ENCODE measurements around the gene SAP30.

SAP30 gene

GRCh38 chr4:173333658-173334084 lies 37.1 kb upstream of the SAP30 start:
- H3K27ac ChIP-seq (ENCODE audit: low read length), result peak overlapping the region; percentile 100
- peaks cover 88% of the 10 kb centered on the region for H3K79me2 ChIP-seq (ENCODE audit: insufficient read depth, low read length)
- TF ChIP-seq EZH2 (IDR thresholded peaks at IDR 0.05; ENCODE audit: borderline replicate concordance, low read depth, low read length, severe bottlenecking), result no peak
- TF ChIP-seq, protein P1, sequence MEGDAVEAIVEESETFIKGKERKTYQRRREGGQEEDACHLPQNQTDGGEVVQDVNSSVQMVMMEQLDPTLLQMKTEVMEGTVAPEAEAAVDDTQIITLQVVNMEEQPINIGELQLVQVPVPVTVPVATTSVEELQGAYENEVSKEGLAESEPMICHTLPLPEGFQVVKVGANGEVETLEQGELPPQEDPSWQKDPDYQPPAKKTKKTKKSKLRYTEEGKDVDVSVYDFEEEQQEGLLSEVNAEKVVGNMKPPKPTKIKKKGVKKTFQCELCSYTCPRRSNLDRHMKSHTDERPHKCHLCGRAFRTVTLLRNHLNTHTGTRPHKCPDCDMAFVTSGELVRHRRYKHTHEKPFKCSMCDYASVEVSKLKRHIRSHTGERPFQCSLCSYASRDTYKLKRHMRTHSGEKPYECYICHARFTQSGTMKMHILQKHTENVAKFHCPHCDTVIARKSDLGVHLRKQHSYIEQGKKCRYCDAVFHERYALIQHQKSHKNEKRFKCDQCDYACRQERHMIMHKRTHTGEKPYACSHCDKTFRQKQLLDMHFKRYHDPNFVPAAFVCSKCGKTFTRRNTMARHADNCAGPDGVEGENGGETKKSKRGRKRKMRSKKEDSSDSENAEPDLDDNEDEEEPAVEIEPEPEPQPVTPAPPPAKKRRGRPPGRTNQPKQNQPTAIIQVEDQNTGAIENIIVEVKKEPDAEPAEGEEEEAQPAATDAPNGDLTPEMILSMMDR (IDR thresholded peaks at IDR 0.05; ENCODE audit: borderline replicate concordance, extremely low read depth, low read length, poor library complexity, severe bottlenecking), result no peak
- H3K9ac ChIP-seq (ENCODE audit: low read depth, low read length), result peak overlapping the region; percentile 100
- peaks cover 51% of the 10 kb centered on the region for H3K36me3 ChIP-seq (ENCODE audit: insufficient read depth, low read length)
- peak overlapping the region; percentile 90 to 92 for H3K4me3 ChIP-seq (ENCODE audit: low read depth in 1 of 2, low read length in 2 of 2)
- peaks cover 37% of the 10 kb centered on the region for H4K20me1 ChIP-seq (ENCODE audit: insufficient read depth, low read length)
- peak overlapping the region; percentile 24 for H2AFZ ChIP-seq (ENCODE audit: low read depth, low read length)
- no peaks in the 10 kb centered on the region for H3K27me3 ChIP-seq (ENCODE audit: insufficient read depth, low read length, poor library complexity)
- H3K4me2 ChIP-seq (ENCODE audit: insufficient read depth, low read length), result peak overlapping the region; percentile 68
- H3K9me3 ChIP-seq (ENCODE audit: insufficient read depth, low read length, severe bottlenecking), result no peaks in the 10 kb centered on the region
- peak; percentile 79 for DNase-seq
- peak; percentile 22 for ATAC-seq (ENCODE audit: insufficient read depth, low read depth)
- peaks cover 60% of the 10 kb centered on the region for H3K4me1 ChIP-seq (ENCODE audit: insufficient read depth, low read length)

- peak within 1 kb of the TSS; percentile 100 for H3K9ac ChIP-seq (ENCODE audit: low read depth, low read length)
- peak; percentile 100 for DNase-seq
- no peaks in the 10 kb centered on the region for H3K27me3 ChIP-seq (ENCODE audit: insufficient read depth, low read length, poor library complexity)
- H2AFZ ChIP-seq (ENCODE audit: low read depth, low read length), result peak within 1 kb of the TSS; percentile 91
- peaks cover 45% of the 10 kb centered on the region for H3K36me3 ChIP-seq (ENCODE audit: insufficient read depth, low read length)
- H4K20me1 ChIP-seq (ENCODE audit: insufficient read depth, low read length), result peaks cover 32% of the 10 kb centered on the region
- no peak for TF ChIP-seq EZH2 (IDR thresholded peaks at IDR 0.05; ENCODE audit: borderline replicate concordance, low read depth, low read length, severe bottlenecking)
- TF ChIP-seq, protein P1 (IDR thresholded peaks at IDR 0.05; ENCODE audit: borderline replicate concordance, extremely low read depth, low read length, poor library complexity, severe bottlenecking), result no peak
- H3K4me3 ChIP-seq (ENCODE audit: low read depth in 1 of 2, low read length in 2 of 2), result peak within 1 kb of the TSS; percentile 90 to 92
- peak within 1 kb of the TSS; percentile 94 for H3K4me2 ChIP-seq (ENCODE audit: insufficient read depth, low read length)
- H3K27ac ChIP-seq (ENCODE audit: low read length), result peak within 1 kb of the TSS; percentile 100
- H3K79me2 ChIP-seq (ENCODE audit: insufficient read depth, low read length), result peaks cover 88% of the 10 kb centered on the region
- ATAC-seq (ENCODE audit: insufficient read depth, low read depth), result peak; percentile 82
- no peaks in the 10 kb centered on the region for H3K9me3 ChIP-seq (ENCODE audit: insufficient read depth, low read length, severe bottlenecking)
- peaks cover 58% of the 10 kb centered on the region for H3K4me1 ChIP-seq (ENCODE audit: insufficient read depth, low read length)
Measured at GRCh38 chr4:173334085-173334890, 36.5 kb upstream of the SAP30 start, which contains the start of gene HMGB2. Gene HMGB2 (minus strand): TSS chr4:173334358. CDS start chr4:173333649, 709 bp downstream.

DNA sequence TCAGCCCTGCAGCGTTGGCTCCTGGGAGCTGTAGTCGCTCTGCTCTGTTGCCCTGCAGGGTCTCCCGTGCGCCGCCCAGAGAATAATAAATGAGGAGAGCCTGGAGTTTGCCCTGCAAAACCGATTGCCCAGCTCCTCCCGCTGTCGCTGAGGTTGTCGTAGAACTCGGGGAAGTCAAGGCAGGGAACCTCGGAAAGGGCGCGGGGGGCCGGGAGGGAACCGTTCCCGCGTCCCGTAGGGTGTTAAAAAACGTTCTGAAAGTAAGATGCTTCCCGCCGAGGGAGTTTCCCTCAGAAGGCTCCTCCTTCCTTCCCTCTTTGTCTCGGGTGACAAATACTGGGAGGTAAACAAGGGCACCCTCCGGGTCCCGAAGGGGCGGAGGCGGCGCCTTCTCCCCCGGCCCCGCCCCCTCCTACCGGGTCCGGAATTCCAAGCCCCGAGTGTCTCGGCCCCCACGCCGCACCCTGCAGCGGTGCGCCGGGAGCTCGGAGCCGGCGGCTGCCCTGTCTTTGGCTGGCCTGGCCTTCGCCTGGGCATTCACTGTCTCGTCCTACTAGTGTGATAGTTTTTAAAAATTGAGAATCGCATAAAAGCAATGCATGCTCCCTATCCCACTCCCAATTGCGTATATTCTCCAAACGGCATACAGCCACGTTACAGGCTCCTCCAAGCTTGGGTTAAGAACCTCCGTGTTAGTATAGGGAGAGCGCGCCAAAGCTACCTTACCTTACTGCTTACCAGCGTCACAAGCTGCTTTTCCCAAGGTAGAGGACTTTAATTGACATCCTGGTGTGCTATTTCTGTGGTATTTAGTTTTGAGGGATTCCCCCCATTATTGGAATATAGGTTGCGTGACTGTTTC lies 35.6 kb upstream of the SAP30 start:
- Histone ChIP-seq H3K9me3 (ENCODE audit: insufficient read depth, low read length, severe bottlenecking) (no peaks in the 10 kb centered on the region), H3K27me3 (ENCODE audit: insufficient read depth, low read length, poor library complexity) (no peaks in the 10 kb centered on the region), H4K20me1 (ENCODE audit: insufficient read depth, low read length) (peaks cover 29% of the 10 kb centered on the region), H3K79me2 (ENCODE audit: insufficient read depth, low read length) (peaks cover 82% of the 10 kb centered on the region), H3K4me2 (ENCODE audit: insufficient read depth, low read length) (peak overlapping the region; percentile 94), H3K4me3 (ENCODE audit: low read depth in 1 of 2, low read length in 2 of 2) (peak overlapping the region; percentile 81 to 92), H3K36me3 (ENCODE audit: insufficient read depth, low read length) (peaks cover 37% of the 10 kb centered on the region), H3K27ac (ENCODE audit: low read length) (peak overlapping the region; percentile 98), H3K4me1 (ENCODE audit: insufficient read depth, low read length) (peaks cover 50% of the 10 kb centered on the region), H2AFZ (ENCODE audit: low read depth, low read length) (peak overlapping the region; percentile 91), H3K9ac (ENCODE audit: low read depth, low read length) (peak overlapping the region; percentile 90)
- TF ChIP-seq EZH2 (IDR thresholded peaks at IDR 0.05; ENCODE audit: borderline replicate concordance, low read depth, low read length, severe bottlenecking), result no peak
- TF ChIP-seq, protein P1 (IDR thresholded peaks at IDR 0.05; ENCODE audit: borderline replicate concordance, extremely low read depth, low read length, poor library complexity, severe bottlenecking), result no peak
- DNase-seq, result peak; percentile 88
- peak; percentile 56 for ATAC-seq (ENCODE audit: insufficient read depth, low read depth)

All from DND-41 (cell line).